Measurements from ENCODE around the gene ZSWIM5. TPM values are rescaled to one million over a fixed set of nuclear protein-coding genes. Genes with fewer than 3 reads are reported as not detected.
"Not testable (repeated sequence)": the region's sequence is repeated elsewhere in the genome, so short reads cannot be mapped to it uniquely, and the experiment has no call there.

ZSWIM5 gene
- total RNA-seq, 1 experiment from 2014 or later = 7.9 TPM

GRCh38 chr1:45067806-45068205 is 138.6 kb downstream of the ZSWIM5 start:
- ATAC-seq = no peak
- H3K9me3 ChIP-seq (ENCODE audit: control insufficient read depth, insufficient read depth, low read depth, low read length) = no peaks in the 10 kb centered on the region
- no peak overlapping the region for H3K27ac ChIP-seq (ENCODE audit: low read length)
- H3K27me3 ChIP-seq (ENCODE audit: control insufficient read depth, insufficient read depth, low read length) = no peaks in the 10 kb centered on the region
- ChIA-PET POLR2A (no interaction called here), CTCF (no interaction called here)
- H3K36me3 ChIP-seq (ENCODE audit: control insufficient read depth, insufficient read depth, low read length) = no peaks in the 10 kb centered on the region
- H3K4me1 ChIP-seq (ENCODE audit: control insufficient read depth, insufficient read depth, low read length) = no peaks in the 10 kb centered on the region
- no peak for DNase-seq (ENCODE audit: low read depth, low spot score)
- H3K4me3 ChIP-seq (ENCODE audit: low read depth in 2 of 2, low read length in 2 of 2) = no peak overlapping the region
- BruUV-seq (replicated peaks) = no TSS peak
- no peak for TF ChIP-seq SIN3A (IDR thresholded peaks at IDR 0.05; ENCODE audit: borderline replicate concordance, insufficient read depth, low read depth, low read length)
- TF ChIP-seq REST (IDR thresholded peaks at IDR 0.05; ENCODE audit: insufficient read depth in 1 of 2, low read depth in 2 of 2, low read length in 1 of 2) = no peak
- TF ChIP-seq TCF7L2 (IDR thresholded peaks at IDR 0.05; ENCODE audit: low read depth, low read length) = no peak
- no peak for TF ChIP-seq CTCF (IDR thresholded peaks at IDR 0.05)
- no peak for TF ChIP-seq POLR2AphosphoS5 (IDR thresholded peaks at IDR 0.05; ENCODE audit: low read depth, low read length)
- in situ Hi-C loops (cut with HindIII; ENCODE audit: low pct_unique_long_range_greater_than_20kb, low sequenced_read_pairs) = no loop called here
- intact Hi-C loops (cut with micrococcal nuclease; ENCODE audit: unreplicated experiment) = no loop called here

GRCh38 chr1:45065083-45065482 is 141.3 kb downstream of the ZSWIM5 start:
- DNase-seq (ENCODE audit: low read depth, low spot score) (no peak), ATAC-seq (no peak)
- CTCF ChIA-PET = no interaction called here
- POLR2A ChIA-PET = no interaction called here
- in situ Hi-C loops (cut with HindIII; ENCODE audit: low pct_unique_long_range_greater_than_20kb, low sequenced_read_pairs) = no loop called here
- Histone ChIP-seq H3K9me3 (ENCODE audit: control insufficient read depth, insufficient read depth, low read depth, low read length) (no peaks in the 10 kb centered on the region), H3K36me3 (ENCODE audit: control insufficient read depth, insufficient read depth, low read length) (no peaks in the 10 kb centered on the region), H3K27me3 (ENCODE audit: control insufficient read depth, insufficient read depth, low read length) (no peaks in the 10 kb centered on the region), H3K4me3 (ENCODE audit: low read depth in 2 of 2, low read length in 2 of 2) (no peak overlapping the region), H3K27ac (ENCODE audit: low read length) (no peak overlapping the region), H3K4me1 (ENCODE audit: control insufficient read depth, insufficient read depth, low read length) (no peaks in the 10 kb centered on the region)
- BruUV-seq (replicated peaks) = no TSS peak
- intact Hi-C loops (cut with micrococcal nuclease; ENCODE audit: unreplicated experiment) = no loop called here
- TF ChIP-seq SIN3A (IDR thresholded peaks at IDR 0.05; ENCODE audit: borderline replicate concordance, insufficient read depth, low read depth, low read length) (no peak), CTCF (IDR thresholded peaks at IDR 0.05) (peak; percentile 20)

- CTCF ChIA-PET; H3K36me3 ChIP-seq (ENCODE audit: control insufficient read depth, insufficient read depth, low read length): not testable (repeated sequence)
These were observed 143.9 kb downstream of the ZSWIM5 start for GRCh38 chr1:45062463-45062862.

More at GRCh38 chr1:45062463-45062862, 143.9 kb downstream of the ZSWIM5 start:
- H3K27ac ChIP-seq (ENCODE audit: low read length); in situ Hi-C loops (cut with HindIII; ENCODE audit: low pct_unique_long_range_greater_than_20kb, low sequenced_read_pairs); intact Hi-C loops (cut with micrococcal nuclease; ENCODE audit: unreplicated experiment); H3K9me3 ChIP-seq (ENCODE audit: control insufficient read depth, insufficient read depth, low read depth, low read length); POLR2A ChIA-PET; H3K4me3 ChIP-seq (ENCODE audit: low read depth in 2 of 2, low read length in 2 of 2); H3K4me1 ChIP-seq (ENCODE audit: control insufficient read depth, insufficient read depth, low read length); H3K27me3 ChIP-seq (ENCODE audit: control insufficient read depth, insufficient read depth, low read length); BruUV-seq (replicated peaks); ATAC-seq; DNase-seq (ENCODE audit: low read depth, low spot score): not testable (repeated sequence)
